ENCODE results near the gene PCSK4.
"Not testable (repeated sequence)": the region's sequence is repeated elsewhere in the genome, so short reads cannot be mapped to it uniquely, and the experiment has no call there.

DNA sequence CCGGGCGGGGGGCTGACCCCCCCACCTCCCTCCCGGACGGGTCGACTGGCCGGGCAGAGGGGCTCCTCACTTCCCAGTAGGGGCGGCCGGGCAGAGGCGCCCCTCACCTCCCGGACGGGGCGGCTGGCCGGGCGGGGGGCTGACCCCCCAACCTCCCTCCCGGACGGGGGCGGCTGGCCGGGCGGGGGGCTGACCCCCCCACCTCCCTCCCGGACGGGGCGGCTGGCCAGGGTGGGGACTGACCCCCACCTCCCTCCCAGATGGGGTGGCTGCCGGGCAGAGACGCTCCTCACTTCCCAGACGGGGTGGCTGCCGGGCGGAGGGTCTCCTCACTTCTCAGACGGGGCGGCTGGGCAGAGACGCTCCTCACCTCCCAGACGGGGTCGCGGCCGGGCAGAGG lies 9.1 kb upstream of the PCSK4 start:
- not testable (repeated sequence) for TF ChIP-seq CTCF (IDR thresholded peaks at IDR 0.05; ENCODE audit: extremely low read depth in 1 of 2, insufficient read depth in 1 of 2, low read depth in 1 of 2, low read length in 2 of 2); JUN (IDR thresholded peaks at IDR 0.05; ENCODE audit: borderline replicate concordance, insufficient read depth, insufficient read length, low read depth)

All from endothelial cell of umbilical vein (primary cell).